Measurements from ENCODE around the gene ARPC5. TPM values are rescaled to one million over a fixed set of nuclear protein-coding genes. Genes with fewer than 3 reads are reported as not detected.
"Not testable (repeated sequence)": the region's sequence is repeated elsewhere in the genome, so short reads cannot be mapped to it uniquely, and the experiment has no call there.

ARPC5 gene
- total and polyA plus RNA-seq, 2 experiments from 2014 or later: 144 to 183 TPM

DNA sequence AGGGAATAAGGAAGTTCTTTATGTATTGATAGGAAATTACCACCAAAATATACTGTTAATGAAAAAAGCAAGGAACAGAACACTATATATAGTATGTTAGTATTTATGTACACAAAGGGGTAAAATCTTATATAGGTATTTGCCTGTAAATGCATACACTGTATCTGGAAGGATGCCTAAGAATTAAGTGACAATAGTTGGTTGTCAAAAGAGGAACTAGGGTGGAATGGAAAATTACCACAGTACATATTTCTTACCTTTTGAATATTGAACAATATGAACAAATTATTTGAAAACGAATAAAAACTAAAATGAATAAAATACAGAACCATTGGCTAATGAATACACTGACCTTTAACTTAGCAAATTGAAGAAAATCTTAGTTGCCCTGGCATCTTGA, 13.6 kb downstream of the ARPC5 start:
- Histone ChIP-seq H3K9me3 (ENCODE audit: low read depth) (no peaks in the 10 kb centered on the region), H3K27ac (peak overlapping the region; percentile 46), H3K36me3 (replicated peaks; ENCODE audit: insufficient read depth, low read depth) (no peaks in the 10 kb centered on the region), H2AFZ (no peak overlapping the region), H3K79me2 (no peaks in the 10 kb centered on the region), H3K4me3 (no peak overlapping the region), H4K20me1 (ENCODE audit: insufficient read depth, poor library complexity, severe bottlenecking) (no peaks in the 10 kb centered on the region), H3K27me3 (no peaks in the 10 kb centered on the region), H3K9me2 (replicated peaks; ENCODE audit: insufficient read depth) (no peaks in the 10 kb centered on the region), H3K4me1 (ENCODE audit: insufficient read depth) (peaks cover 3% of the 10 kb centered on the region), H3K4me2 (no peak overlapping the region)
- no peak for DNase-seq (ENCODE audit: low spot score)
- 88% methylated on average over 1 of the region's 1 CpG for WGBS (ENCODE audit: low lambda C conversion rate, missing lambda C conversion rate)
- TF ChIP-seq EZH2 (IDR thresholded peaks at IDR 0.05; ENCODE audit: borderline replicate concordance): no peak
- no peak for TF ChIP-seq EZH2phosphoT487 (IDR thresholded peaks at IDR 0.05; ENCODE audit: low read depth, severe bottlenecking, unreplicated experiment)
- TF ChIP-seq, protein P1, sequence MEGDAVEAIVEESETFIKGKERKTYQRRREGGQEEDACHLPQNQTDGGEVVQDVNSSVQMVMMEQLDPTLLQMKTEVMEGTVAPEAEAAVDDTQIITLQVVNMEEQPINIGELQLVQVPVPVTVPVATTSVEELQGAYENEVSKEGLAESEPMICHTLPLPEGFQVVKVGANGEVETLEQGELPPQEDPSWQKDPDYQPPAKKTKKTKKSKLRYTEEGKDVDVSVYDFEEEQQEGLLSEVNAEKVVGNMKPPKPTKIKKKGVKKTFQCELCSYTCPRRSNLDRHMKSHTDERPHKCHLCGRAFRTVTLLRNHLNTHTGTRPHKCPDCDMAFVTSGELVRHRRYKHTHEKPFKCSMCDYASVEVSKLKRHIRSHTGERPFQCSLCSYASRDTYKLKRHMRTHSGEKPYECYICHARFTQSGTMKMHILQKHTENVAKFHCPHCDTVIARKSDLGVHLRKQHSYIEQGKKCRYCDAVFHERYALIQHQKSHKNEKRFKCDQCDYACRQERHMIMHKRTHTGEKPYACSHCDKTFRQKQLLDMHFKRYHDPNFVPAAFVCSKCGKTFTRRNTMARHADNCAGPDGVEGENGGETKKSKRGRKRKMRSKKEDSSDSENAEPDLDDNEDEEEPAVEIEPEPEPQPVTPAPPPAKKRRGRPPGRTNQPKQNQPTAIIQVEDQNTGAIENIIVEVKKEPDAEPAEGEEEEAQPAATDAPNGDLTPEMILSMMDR (IDR thresholded peaks at IDR 0.05; ENCODE audit: poor library complexity): no peak

DNA sequence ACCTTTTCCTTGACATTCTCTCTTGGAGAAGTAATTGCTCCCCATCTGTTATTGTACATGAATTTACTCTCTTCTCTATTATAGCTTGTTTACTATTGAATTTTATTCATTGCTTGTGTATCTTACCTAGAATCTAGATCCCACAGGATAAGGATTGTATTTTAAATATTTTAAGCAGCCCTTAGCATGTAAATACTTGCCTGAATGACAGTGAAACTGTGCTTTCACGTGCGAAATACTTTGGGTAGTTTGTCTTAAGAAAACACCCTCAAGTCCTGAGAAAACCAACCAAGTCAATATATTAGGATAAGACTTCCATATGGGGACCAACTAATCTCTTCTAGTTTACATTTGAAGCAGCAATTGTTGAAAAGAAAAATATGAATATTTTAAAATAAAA, 15.3 kb downstream of the ARPC5 start:
- no peaks in the 10 kb centered on the region for H3K27me3 ChIP-seq
- no peak overlapping the region for H3K4me3 ChIP-seq
- H3K4me2 ChIP-seq: no peak overlapping the region
- no peaks in the 10 kb centered on the region for H3K79me2 ChIP-seq
- H3K27ac ChIP-seq: no peak overlapping the region
- H2AFZ ChIP-seq: no peak overlapping the region
- H3K9me3 ChIP-seq (ENCODE audit: low read depth): no peaks in the 10 kb centered on the region
- no peaks in the 10 kb centered on the region for H3K4me1 ChIP-seq (ENCODE audit: insufficient read depth)
- WGBS (ENCODE audit: low lambda C conversion rate, missing lambda C conversion rate): 72% methylated on average over 2 of the region's 2 CpGs
- TF ChIP-seq EZH2 (IDR thresholded peaks at IDR 0.05; ENCODE audit: borderline replicate concordance) (no peak), EZH2phosphoT487 (IDR thresholded peaks at IDR 0.05; ENCODE audit: low read depth, severe bottlenecking, unreplicated experiment) (no peak)
- TF ChIP-seq, protein P1 (IDR thresholded peaks at IDR 0.05; ENCODE audit: poor library complexity): no peak
- H3K36me3 ChIP-seq (replicated peaks; ENCODE audit: insufficient read depth, low read depth): no peaks in the 10 kb centered on the region
- no peak for DNase-seq (ENCODE audit: low spot score)
- H3K9me2 ChIP-seq (replicated peaks; ENCODE audit: insufficient read depth): no peaks in the 10 kb centered on the region
- no peaks in the 10 kb centered on the region for H4K20me1 ChIP-seq (ENCODE audit: insufficient read depth, poor library complexity, severe bottlenecking)

DNA sequence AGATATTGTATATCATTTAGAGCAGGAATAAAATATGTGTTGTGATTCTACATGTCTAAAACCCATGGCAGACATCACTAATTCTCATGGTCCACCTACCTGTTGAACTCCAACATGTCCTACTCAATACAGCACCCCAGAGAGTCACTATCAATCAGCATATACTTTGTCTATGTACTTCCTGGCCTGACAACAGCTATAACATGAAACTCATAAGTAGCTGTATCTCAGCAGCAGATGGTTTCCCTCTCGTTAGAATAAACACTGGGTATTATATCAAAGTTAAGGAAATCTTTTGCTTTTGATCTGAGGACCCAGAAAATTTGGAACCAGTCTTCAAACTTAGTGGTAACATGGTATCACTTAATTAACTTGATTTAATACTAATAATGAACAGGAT, 15.8 kb downstream of the ARPC5 start:
- TF ChIP-seq, protein P1 (IDR thresholded peaks at IDR 0.05; ENCODE audit: poor library complexity): no peak
- TF ChIP-seq EZH2phosphoT487 (IDR thresholded peaks at IDR 0.05; ENCODE audit: low read depth, severe bottlenecking, unreplicated experiment) (no peak), EZH2 (IDR thresholded peaks at IDR 0.05; ENCODE audit: borderline replicate concordance) (no peak)
- Histone ChIP-seq H3K36me3 (replicated peaks; ENCODE audit: insufficient read depth, low read depth) (no peaks in the 10 kb centered on the region), H3K79me2 (no peaks in the 10 kb centered on the region), H3K9me2 (replicated peaks; ENCODE audit: insufficient read depth) (no peaks in the 10 kb centered on the region), H3K4me2 (no peak overlapping the region), H3K4me1 (ENCODE audit: insufficient read depth) (no peaks in the 10 kb centered on the region), H4K20me1 (ENCODE audit: insufficient read depth, poor library complexity, severe bottlenecking) (no peaks in the 10 kb centered on the region), H3K9me3 (ENCODE audit: low read depth) (no peaks in the 10 kb centered on the region), H2AFZ (no peak overlapping the region), H3K27me3 (no peaks in the 10 kb centered on the region), H3K4me3 (no peak overlapping the region), H3K27ac (no peak overlapping the region)
- WGBS (ENCODE audit: low lambda C conversion rate, missing lambda C conversion rate): 59% methylated on average over 1 of the region's 1 CpG
- DNase-seq (ENCODE audit: low spot score): no peak

DNA sequence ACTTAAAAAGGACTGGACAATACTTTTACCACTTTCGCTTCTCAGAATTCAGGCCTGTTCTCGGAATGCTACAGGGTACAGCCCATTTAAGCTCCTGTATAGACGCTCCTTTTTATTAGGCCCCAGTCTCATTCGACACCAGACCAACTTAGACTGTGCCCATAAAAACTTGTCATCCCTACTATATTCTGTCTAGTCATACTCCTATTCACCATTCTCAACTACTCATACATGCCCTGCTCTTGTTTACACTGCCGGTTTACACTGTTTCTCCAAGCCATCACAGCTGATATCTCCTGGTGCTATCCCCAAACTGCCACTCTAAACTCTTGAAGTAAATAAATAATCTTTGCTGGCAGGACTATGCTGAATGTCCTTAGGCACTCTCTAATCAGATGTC, 17.4 kb downstream of the ARPC5 start:
- H3K4me3 ChIP-seq; H3K27ac ChIP-seq; H3K4me1 ChIP-seq (ENCODE audit: insufficient read depth); H3K9me2 ChIP-seq (replicated peaks; ENCODE audit: insufficient read depth); DNase-seq (ENCODE audit: low spot score); H3K27me3 ChIP-seq; H4K20me1 ChIP-seq (ENCODE audit: insufficient read depth, poor library complexity, severe bottlenecking); H3K36me3 ChIP-seq (replicated peaks; ENCODE audit: insufficient read depth, low read depth); H3K4me2 ChIP-seq; H3K79me2 ChIP-seq; H2AFZ ChIP-seq; H3K9me3 ChIP-seq (ENCODE audit: low read depth): not testable (repeated sequence)
- 35% methylated on average over 4 of the region's 5 CpGs for WGBS (ENCODE audit: low lambda C conversion rate, missing lambda C conversion rate)

DNA sequence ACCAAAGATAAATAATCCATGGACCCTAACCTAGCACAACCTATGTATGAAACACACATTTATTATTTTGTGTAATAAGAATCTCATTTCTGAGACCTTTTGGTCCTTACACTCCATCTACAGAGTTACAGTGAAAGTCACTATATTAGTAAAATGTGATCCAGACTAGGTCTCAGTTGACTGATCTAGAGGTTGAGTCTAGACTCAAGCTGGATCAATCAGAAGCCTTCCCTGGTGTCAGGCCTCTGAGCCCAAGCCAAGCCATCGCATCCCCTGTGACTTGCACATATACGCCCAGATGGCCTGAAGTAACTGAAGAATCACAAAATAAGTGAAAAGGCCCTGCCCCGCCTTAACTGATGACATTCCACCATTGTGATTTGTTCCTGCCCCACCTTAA, 22.6 kb downstream of the ARPC5 start:
- H3K36me3 ChIP-seq (replicated peaks; ENCODE audit: insufficient read depth, low read depth); H3K27me3 ChIP-seq; H3K79me2 ChIP-seq; DNase-seq (ENCODE audit: low spot score); H3K4me1 ChIP-seq (ENCODE audit: insufficient read depth); H3K9me3 ChIP-seq (ENCODE audit: low read depth); H3K9me2 ChIP-seq (replicated peaks; ENCODE audit: insufficient read depth); H3K4me3 ChIP-seq; H3K27ac ChIP-seq; H4K20me1 ChIP-seq (ENCODE audit: insufficient read depth, poor library complexity, severe bottlenecking); H3K4me2 ChIP-seq; H2AFZ ChIP-seq: not testable (repeated sequence)
- WGBS (ENCODE audit: low lambda C conversion rate, missing lambda C conversion rate): 100% methylated on average over 2 of the region's 3 CpGs

All from hepatocyte (in vitro differentiated cells).